ENCODE measurements around the gene CREB3.

Gene CREB3

GRCh38 chr9:35732185-35732799, at the start of gene CREB3, which contains the start of gene TLN1:
TSS of gene CREB3 (plus strand) at chr9:35732666. CDS start at chr9:35732773, 107 bp downstream.
TSS of gene TLN1 (minus strand) at chr9:35732195. CDS start at chr9:35725694, 6,501 bp downstream.
- TF ChIP-seq CTCF (IDR thresholded peaks at IDR 0.05) = no peak

GRCh38 chr9:35683323-35683722, 49.1 kb upstream of the CREB3 start:
- DNase-seq (ENCODE audit: low spot score) = no peak
- peak overlapping the region; percentile 96 for H3K27ac ChIP-seq
- H3K4me3 ChIP-seq = peak overlapping the region; percentile 82
- TF ChIP-seq CTCF (IDR thresholded peaks at IDR 0.05) = no peak

More at GRCh38 chr9:35732185-35732799, at the start of gene CREB3, which contains the start of gene TLN1:
- peak; percentile 100 for DNase-seq (ENCODE audit: low spot score)
- Histone ChIP-seq H3K4me3 (peak within 1 kb of the TSS; percentile 84), H3K27ac (peak within 1 kb of the TSS; percentile 97 to 99)

GRCh38 chr9:35684921-35685320, 47.5 kb upstream of the CREB3 start:
- DNase-seq (ENCODE audit: low spot score) = no peak
- peak overlapping the region; percentile 96 for H3K27ac ChIP-seq
- TF ChIP-seq CTCF (IDR thresholded peaks at IDR 0.05) = no peak
- H3K4me3 ChIP-seq = peak overlapping the region; percentile 82

GRCh38 chr9:35685506-35685905, 47.0 kb upstream of the CREB3 start:
- Histone ChIP-seq H3K27ac (peak overlapping the region; percentile 96), H3K4me3 (peak overlapping the region; percentile 82)
- DNase-seq (ENCODE audit: low spot score) = no peak
- TF ChIP-seq CTCF (IDR thresholded peaks at IDR 0.05) = no peak

GRCh38 chr9:35686222-35687203, 46.0 kb upstream of the CREB3 start:
- Histone ChIP-seq H3K4me3 (peak overlapping the region; percentile 82), H3K27ac (peak overlapping the region; percentile 96)
- TF ChIP-seq CTCF (IDR thresholded peaks at IDR 0.05) = no peak
- DNase-seq (ENCODE audit: low spot score) = no peak

- DNase-seq (ENCODE audit: low spot score) = no peak
- no peak for TF ChIP-seq CTCF (IDR thresholded peaks at IDR 0.05)
- Histone ChIP-seq H3K4me3 (peak overlapping the region; percentile 82), H3K27ac (peak overlapping the region; percentile 96)
These were observed 45.2 kb upstream of the CREB3 start for GRCh38 chr9:35687306-35687705.
